ENCODE results near the gene BEST2. TPM values are rescaled to one million over a fixed set of nuclear protein-coding genes. Genes with fewer than 3 reads are reported as not detected.

Gene BEST2
- total and polyA plus RNA-seq, 7 donors = 0.36 to 50.0 (median 45.1) TPM; not detected in 3

- intact Hi-C loops (cut with DNase I) = no loop called here
- peak overlapping the region; percentile 28 to 53 (median 40) for H3K27ac ChIP-seq
- H3K27me3 ChIP-seq = no peaks in the 10 kb centered on the region
- peaks cover 0 to 13% (median 9%) of the 10 kb centered on the region in 4 donors for H3K4me1 ChIP-seq
- TF ChIP-seq POLR2AphosphoS5 (IDR thresholded peaks at IDR 0.05) (no peak), CTCF (IDR thresholded peaks at IDR 0.05) (peak; percentile 56 to 85 (median 78))
- 5 to 9% methylated on average over 60 of the region's 60 CpGs for WGBS, 2 donors
- H3K4me3 ChIP-seq = peak overlapping the region; percentile 1 to 41 (median 34)
- DNase-seq = peak; percentile 87
- H3K36me3 ChIP-seq = peaks cover 0 to 4% (median 0%) of the 10 kb centered on the region in 4 donors
- H3K9me3 ChIP-seq = no peaks in the 10 kb centered on the region
Observed at GRCh38 chr19:12757544-12758274, 6.1 kb downstream of the BEST2 start.

DNA sequence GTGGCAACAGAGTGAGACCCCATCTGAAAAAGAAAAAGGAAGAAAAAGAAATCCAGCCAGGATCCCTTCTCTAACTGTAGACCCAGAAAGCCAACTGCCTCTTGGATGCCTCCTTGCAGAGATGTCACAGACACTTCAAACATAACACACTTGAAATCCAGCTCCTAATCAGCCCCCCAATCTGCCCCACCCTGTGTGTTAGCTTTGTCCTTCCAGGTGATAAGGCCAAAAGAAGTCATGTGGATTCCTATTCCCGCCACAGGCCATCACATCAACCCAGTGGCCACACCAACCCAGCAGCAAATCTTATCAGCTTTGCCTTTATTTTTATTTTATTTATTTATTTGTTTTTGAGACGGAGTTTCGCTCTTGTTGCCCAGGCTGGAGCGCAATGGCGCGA lies 8.1 kb downstream of the BEST2 start:
- Histone ChIP-seq H3K4me3 (no peak overlapping the region), H3K27me3 (no peaks in the 10 kb centered on the region), H3K4me1 (peaks cover 0 to 13% (median 9%) of the 10 kb centered on the region in 4 donors), H3K27ac (no peak overlapping the region), H3K9me3 (no peaks in the 10 kb centered on the region), H3K36me3 (peaks cover 0 to 18% (median 1%) of the 10 kb centered on the region in 4 donors)
- no peak for TF ChIP-seq POLR2AphosphoS5 (IDR thresholded peaks at IDR 0.05)
- TF ChIP-seq POLR2A (IDR thresholded peaks at IDR 0.05) = no peak
- TF ChIP-seq EP300 (IDR thresholded peaks at IDR 0.05) = no peak
- TF ChIP-seq CTCF (IDR thresholded peaks at IDR 0.05) = no peak
- intact Hi-C loops (cut with DNase I) = no loop called here
- WGBS, 2 donors = 88 to 90% methylated on average over 6 of the region's 6 CpGs
- DNase-seq = no peak

DNA sequence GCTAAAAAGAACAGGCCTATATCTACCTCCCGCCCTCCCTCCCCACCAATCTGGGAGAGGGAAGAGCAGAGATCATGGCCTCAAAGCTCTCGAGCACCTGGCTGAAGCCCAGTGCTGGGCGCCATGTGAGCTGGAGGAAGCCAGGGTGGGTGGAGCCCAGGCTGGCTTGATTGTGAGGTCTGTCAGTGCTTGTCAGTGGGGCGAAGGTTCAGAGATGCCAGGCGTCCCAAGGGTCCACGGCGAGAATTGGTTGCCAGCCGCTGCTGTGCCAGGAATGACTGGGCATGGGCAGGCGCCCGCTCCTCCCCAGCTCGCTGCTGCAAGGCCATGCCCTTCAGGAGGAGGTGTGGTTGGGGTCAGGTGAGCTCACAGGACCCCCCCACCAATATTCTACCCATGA lies 11.5 kb downstream of the BEST2 start:
- H3K36me3 ChIP-seq = peaks cover 0 to 30% (median 2%) of the 10 kb centered on the region in 4 donors
- no peaks in the 10 kb centered on the region for H3K27me3 ChIP-seq
- 96 to 97% methylated on average over 11 of the region's 11 CpGs for WGBS, 2 donors
- TF ChIP-seq POLR2A (IDR thresholded peaks at IDR 0.05) (no peak), POLR2AphosphoS5 (IDR thresholded peaks at IDR 0.05) (no peak), EP300 (IDR thresholded peaks at IDR 0.05) (no peak), CTCF (IDR thresholded peaks at IDR 0.05) (no peak)
- H3K4me1 ChIP-seq = peaks cover 0 to 11% (median 0%) of the 10 kb centered on the region in 4 donors
- DNase-seq = no peak
- no peak overlapping the region for H3K27ac ChIP-seq
- no peak overlapping the region for H3K4me3 ChIP-seq
- no peaks in the 10 kb centered on the region for H3K9me3 ChIP-seq
- intact Hi-C loops (cut with DNase I) = no loop called here

- Histone ChIP-seq H3K9me3 (no peaks in the 10 kb centered on the region), H3K36me3 (peaks cover 0 to 32% (median 2%) of the 10 kb centered on the region in 4 donors), H3K27ac (no peak overlapping the region), H3K4me1 (peaks cover 0 to 10% (median 0%) of the 10 kb centered on the region in 4 donors), H3K4me3 (no peak overlapping the region), H3K27me3 (no peaks in the 10 kb centered on the region)
- TF ChIP-seq POLR2A (IDR thresholded peaks at IDR 0.05) (no peak), CTCF (IDR thresholded peaks at IDR 0.05) (no peak), EP300 (IDR thresholded peaks at IDR 0.05) (no peak)
- no peak for DNase-seq
- 97% methylated on average over 16 of the region's 16 CpGs for WGBS, 2 donors
- intact Hi-C loops (cut with DNase I) = loop anchor here (5.0 kb wide), 1 partner anchor 38 kb away; the partner anchor contains the start of genes PRDX2 and THSD8
Observed at GRCh38 chr19:12764698-12765097, 13.1 kb downstream of the BEST2 start.
